ENCODE results near the gene SYT7.

The SYT7 gene

DNA sequence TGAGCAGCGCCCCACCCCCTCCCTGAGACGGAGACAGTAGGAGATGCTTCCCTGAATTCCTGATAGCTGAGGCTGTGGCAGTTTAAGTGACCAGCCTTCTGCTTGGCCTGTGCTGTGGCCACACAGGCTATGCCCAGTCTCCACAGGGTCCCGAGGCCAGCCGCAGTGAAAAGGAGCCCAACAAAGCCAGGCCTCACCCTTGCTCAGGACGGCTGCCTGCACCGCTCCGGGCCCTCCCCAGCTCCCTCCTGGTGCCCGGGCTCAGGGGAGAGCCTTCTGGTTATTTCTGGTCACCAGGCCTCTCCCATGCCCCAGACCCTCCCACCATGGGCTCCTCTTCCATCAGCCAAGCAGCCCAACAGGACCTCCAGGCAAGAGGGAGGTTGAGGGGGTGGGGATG, 43.5 kb downstream of the SYT7 start:
- no peak for DNase-seq (ENCODE audit: low read depth, low spot score)

DNA sequence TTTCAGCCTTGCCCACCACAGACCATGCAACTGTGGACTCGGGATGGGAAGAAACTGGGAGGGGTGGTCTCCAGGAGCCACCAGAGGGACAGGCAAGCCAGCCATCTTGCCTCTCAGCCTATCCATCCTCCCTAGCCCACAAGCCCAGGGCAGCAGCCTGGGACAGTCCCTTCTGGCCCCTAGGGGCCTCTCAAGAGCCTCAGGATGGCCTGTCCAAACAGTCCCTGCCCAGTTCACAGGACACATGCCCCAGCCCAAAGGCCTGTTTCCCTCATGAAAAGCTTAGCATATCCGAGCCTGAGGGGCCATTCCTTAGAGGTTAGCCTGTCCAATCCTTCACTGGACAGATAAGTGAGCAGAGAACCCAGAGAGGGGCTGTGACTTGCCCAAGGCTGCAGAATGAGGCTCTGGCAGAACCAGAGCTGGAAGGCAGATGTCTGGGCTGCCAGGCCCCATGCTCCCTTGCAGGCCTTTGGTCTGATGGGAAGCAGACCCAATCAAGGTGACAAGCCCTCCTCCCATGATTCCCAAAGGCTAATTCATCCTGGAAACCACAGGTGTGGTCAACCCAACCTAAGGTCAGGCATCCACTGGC, 44.1 kb downstream of the SYT7 start:
- no peak for DNase-seq (ENCODE audit: low read depth, low spot score)

DNA sequence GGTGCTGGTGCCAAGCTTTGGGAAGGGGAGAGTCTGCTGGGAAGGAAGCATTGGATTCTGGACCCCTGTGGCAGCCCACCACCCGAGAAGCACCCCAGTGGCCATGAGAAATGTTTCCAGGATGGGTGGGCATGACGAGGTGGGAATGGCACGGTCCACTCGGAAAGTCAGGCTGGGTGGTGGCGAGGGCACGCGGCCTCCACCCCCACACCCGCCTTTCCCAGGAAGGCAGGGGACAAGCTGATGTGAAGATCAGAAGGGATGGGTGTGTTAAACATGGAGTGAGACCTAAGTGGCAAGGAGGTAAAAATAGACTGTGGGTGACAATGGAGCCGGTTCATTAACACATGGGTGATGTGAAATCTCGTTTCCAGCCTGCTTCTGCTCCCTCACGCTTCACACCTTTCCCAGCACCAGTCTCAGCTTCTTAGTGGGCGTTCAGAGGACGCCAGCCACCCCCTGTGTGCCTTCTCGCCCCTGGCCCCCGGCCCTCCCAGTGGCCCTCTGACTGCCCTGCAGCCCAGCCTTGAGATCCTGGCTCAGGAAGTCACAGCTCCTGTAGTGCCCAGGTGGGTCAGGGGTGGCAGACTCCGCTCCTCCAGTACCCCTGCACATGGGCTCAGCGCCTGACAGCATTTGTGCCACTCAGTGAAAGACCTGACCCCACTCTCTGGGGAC, 44.7 kb downstream of the SYT7 start:
- DNase-seq (ENCODE audit: low read depth, low spot score): no peak

DNA sequence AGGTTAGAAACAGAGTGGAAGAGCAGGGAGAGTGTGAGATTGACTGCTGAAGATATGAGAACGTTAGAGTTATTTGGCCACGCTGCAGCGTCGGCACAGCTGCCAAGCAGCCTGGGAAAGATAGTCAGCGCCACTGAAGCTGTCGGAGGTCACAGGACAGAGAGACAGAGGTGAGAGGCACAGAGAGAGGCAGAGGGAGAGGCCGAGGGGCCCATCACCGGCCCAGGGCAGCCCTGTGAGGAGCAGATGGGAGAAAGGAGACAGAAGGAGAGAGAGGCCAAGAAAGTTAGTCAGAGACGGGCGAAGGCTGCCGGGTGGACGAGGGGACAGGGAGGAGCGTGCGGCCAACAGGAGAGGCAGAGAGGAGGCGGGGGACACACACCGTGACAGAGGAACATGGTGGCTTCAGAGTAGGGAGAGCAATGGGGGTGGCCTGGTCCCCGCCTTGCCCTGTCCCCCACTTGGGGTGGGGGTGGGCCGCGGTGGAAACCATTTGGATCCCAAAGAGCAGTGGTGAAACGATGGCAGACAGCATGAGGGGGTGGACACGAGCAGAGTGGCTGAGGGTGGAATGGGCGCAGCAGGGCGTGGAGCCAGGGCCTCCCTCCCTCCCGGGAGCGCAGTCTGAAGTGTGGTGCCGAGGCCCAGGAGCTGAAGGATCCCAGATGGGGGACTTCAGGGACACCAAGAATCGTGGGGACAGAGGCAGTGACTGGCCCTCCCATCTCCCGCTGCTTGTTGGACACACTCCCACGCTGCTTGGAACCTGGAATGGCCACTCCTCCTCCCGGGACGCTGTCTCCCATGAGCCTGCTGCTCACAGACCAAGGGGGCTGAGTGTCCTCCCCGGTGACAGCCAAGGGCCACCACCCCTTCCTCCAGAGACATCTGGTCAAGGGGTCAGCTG, 45.7 kb downstream of the SYT7 start:
- DNase-seq (ENCODE audit: low read depth, low spot score): no peak

DNA sequence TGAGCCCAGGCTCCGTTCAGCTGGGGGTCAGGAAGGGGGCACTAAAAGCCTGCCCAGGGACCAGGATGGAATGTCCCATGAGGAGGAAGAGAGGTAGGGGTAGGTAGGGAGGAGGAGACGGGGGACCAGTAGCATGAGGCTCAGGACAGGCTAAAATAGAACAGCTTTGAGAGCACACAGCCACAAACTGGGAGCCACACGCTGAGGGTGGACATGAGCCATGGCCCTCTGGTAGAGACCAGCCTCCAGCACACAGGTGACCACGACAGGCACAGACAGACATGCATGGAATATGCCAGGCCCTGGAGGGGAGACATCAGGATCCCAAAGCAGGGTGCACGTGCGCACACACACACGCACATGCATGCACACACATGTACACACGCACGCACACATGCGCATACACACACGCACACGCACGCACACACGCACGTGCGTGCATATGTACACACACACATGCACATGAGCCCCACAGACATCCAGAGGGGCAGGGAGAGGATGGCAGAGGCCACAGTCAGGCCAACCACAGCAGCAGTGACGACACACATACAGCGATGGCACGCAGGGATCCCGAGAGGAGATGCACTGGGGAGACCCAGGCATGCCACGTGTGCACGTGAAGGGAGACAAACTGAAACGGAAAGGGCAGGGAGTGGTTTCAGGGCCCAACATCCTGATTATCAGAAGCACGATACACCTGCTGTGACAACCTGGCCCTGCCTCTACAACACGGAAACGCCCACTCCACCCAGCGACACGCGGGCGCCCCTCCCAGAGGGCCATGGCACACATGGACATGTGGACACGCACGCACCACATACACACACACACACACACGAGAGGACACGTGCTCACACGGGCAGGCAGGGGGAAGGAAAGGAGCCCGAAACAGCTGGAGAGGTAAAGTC, 46.6 kb downstream of the SYT7 start:
- DNase-seq (ENCODE audit: low read depth, low spot score): no peak

DNA sequence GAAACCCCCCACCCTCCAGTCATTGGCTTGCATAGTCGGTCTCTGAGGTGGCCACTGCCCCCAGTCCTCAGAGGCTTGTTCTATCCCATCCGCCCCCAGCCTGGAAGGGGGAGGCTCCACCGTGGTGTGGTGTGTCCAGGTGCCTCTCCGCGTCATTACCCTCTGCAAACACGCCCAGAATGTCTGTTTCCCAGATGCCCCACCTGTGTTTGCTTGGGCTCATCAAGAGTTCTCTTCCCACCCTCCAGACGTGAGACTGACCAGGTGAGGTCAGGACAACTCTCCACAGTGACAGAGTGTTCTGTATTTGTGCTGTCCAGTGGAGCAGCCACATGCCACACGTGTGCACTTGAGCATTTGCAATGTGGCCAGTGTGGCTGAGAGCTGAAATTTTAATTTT, 47.5 kb downstream of the SYT7 start:
- DNase-seq (ENCODE audit: low read depth, low spot score): no peak

DNA sequence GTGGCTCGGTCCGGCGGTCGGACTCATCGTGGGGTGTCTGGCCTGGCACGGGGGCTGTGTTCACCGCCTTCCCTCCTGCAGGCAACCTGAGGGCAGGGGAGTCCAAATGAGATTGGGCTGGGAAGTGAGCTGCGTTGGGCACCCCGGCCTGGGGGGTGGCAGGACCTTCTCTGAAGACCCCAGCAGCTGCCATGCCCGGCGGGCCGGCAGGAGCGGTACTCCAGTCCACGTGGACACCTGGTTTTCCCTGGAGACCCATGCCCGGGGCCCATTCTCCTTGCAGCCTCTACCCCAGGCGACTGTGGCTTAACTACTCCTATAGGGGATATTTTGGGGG, 47.9 kb downstream of the SYT7 start:
- no peak for DNase-seq (ENCODE audit: low read depth, low spot score)

DNA sequence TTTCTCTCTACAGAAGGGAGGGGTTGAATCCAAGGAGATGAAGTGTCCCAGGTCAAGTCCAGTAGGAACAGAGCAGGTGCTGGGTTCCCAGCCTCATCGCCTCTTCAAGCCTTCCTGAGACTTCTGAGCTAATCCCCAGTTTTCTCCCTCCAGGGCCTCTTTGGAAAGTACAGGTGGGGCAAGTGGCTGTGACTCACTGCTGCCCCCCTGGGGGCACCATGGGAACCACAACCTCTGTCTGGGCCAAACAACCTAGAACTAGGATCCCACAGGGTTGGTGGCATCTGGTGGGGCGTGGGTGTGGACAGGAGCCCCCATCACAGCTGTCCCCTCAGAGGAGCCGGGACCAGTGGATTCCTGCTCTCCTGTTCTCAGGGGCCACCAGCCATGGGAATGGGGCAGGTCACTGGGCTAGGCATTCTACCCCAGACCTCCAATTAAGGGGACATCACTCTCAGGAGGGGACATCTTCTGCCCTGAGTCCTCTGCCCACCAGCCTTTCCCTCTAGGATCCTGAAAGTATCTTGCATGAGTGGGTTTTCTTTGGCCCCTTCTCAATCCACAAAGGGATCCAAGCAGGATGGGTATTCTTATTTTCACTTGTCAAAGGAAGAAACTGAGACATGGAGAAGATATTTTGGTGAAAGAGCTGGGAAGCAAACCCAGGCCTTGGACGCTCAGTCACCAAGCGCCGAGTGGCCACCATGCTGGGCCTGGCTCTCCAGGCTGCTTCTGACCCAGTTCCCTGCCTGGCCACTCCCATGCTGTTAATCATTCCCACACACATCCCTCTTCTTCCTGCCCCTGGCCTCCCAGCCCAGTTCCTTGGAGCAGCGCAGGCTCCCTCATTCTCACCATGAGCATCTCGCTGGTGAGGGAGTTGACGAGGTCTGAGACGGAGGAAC, 48.5 kb downstream of the SYT7 start:
- DNase-seq (ENCODE audit: low read depth, low spot score): no peak

DNA sequence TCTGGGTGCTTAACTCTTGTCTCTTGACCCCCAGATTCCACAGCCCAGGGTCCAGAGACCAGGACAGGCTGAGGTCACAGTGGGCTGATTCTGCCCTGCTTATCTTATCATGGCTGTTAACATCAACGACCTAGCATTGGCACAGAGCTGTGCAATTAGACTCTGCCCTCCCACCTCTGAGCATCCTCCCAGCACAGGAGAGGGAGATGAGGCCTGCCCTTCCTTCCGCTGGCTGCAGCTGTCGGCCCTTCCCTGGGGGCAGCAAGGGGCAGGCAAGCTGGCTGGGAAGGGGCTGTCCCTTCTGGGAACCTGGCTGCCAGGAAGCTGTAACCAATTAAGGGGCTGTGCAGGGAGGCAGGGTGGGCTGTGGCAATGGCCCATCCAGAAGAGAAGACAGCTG, 49.8 kb downstream of the SYT7 start:
- no peak for DNase-seq (ENCODE audit: low read depth, low spot score)

DNA sequence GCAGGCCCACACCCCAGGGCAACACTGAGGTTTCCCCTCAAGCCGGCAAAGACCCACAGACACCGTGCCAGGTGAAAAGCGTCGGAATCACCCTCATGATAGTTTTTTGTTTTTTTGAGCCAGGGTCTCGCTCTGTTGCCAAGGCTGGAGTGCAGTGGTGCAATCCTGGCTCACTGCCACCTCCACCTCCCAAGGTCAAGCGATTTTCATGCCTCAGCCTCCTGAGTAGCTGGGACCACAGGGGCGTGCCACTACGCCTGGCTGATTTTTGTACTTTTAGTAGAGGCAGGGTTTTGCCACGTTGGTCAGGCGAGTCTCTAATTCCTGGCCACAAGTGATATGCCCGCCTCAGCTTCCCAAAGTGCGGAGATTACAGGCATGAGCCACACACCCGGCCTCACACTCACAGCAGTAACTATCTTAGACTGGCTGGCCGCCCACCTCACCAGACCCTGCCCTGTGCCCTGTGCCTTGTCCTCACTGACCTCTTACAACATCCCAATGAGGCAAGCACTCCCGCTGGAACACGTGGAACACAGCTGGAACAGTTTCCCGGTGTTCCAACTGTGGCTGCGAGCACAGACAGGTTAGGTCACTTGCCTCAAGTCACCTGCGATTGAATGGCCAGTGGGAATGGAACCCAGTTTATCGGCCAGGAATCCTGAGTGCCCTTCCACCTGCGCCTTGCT, 51.2 kb downstream of the SYT7 start:
- DNase-seq (ENCODE audit: low read depth, low spot score): no peak

DNA sequence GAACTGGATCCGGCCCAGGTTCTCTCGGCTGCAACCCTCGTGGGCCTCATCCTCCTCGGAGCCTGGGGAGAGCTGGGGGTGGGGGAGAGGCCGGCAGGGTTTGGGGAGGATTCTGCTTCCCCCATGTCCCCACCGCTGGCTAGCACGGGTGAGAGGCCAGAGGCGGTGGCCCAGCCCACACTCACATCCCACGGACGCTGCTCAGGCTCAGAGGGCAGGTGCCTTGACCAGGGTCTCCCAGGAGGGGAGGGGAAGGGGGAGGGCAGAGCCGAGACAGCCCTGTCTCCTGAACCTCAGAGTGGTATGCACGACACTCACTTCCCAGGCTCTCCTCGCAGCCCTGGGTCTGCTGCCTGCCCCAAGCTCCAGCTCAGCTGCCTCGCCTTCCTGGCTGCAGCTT, 52.8 kb downstream of the SYT7 start:
- DNase-seq (ENCODE audit: low read depth, low spot score): no peak

DNA sequence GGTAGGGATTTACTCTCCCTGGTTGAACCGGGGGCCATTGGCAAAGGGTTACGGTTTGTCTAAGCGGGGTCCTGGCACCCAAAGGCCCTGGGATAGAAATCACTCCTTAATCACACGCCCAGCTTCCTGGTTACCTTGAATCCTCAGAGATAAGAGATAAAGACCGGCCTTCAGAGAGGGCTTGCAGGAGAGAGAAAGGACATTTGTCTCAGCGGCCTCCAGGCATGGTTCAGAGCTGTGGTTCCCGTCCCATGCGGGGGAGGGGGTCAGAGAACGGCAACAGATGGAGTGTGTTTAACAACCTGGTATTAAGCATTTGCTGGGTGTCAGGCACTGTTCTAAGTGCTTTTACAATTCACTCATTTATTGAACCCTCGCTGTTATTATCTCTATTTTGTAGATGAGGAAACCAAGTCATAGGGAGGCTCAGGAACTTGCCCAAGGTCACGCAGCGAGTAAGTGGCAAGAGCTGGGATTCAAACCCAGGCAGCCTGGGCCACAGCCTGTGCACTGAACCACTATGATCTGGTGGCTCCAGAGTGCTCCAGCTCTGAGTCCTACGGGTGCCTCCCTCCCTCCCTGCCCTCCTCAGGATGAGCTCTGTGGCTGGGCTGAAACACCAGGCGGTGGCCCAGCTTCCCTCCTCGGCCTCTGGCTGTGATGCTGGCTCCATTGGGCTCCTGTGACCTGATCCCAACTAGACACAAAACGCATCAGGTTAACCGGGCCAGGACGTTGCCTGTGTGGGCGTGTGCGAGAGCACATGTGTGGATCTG, 53.7 kb downstream of the SYT7 start:
- DNase-seq (ENCODE audit: low read depth, low spot score): no peak

DNA sequence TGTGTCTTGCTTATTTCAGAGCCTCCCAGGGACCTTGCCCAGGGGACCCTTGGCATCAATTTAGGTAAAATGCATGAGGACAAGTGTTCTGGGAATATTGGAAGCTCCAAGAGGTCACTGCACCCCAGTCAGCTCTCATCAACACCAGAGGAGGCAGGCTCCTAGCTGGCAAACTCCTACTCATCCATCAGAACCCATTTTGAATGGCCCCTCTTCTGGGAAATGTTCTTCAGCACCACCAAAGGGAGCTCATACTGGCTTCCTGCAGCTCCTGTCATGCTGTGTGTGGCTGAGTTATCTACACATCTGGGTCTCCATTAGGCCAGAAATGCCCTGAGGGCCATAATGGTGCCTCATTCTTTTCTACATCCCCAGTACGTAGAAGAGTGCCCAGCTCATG, 54.6 kb downstream of the SYT7 start:
- no peak for DNase-seq (ENCODE audit: low read depth, low spot score)

DNA sequence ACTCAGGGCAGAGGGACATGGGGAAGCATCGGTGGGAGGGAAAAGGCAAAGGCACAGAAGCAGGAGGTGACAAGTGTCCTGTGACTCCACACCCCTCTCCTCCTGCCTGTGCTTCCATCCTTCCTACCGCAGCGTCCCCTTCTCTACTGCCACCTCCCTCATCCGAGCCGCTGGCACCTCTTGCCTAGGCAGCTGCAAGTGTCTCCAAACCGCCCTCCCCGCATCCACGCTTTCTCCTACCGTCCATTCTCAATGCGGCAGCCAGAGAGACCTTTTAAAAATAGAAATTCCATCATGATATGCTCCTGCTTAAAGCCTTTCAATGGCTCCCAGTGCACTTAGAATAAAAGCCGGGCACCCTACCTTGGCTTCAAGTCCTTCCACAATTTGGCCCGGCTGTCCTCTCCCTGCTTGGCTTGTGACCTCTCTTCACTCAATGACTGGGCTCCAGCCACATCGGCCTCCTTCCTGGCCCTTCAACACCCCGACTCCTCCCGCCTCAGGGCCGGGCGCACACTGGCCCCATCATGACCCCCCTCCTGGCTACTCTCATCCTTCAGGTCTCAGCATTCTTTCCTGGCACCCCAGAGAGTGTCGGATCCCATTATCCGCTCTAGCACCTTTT, 55.8 kb downstream of the SYT7 start:
- no peak for DNase-seq (ENCODE audit: low read depth, low spot score)

DNA sequence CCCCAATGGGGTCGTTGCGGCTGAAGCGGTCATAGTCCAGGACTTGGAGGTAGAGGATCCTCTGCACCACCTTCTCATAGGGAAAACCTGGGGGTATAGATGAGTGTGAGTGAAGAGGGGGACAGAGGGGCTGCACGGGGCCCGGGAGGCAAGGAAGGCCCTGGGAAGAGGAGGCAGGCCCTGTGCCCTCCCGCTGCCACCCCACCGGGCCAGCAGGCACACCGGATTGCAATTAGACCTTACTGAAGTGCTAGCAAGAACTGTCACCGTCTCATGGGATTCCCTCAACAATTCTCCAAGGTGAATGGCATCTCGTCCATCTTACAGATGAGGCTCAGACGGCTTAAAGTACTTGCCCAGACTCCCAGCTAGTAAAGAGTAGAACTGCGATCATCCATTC, 56.4 kb downstream of the SYT7 start:
- DNase-seq (ENCODE audit: low read depth, low spot score): no peak

DNA sequence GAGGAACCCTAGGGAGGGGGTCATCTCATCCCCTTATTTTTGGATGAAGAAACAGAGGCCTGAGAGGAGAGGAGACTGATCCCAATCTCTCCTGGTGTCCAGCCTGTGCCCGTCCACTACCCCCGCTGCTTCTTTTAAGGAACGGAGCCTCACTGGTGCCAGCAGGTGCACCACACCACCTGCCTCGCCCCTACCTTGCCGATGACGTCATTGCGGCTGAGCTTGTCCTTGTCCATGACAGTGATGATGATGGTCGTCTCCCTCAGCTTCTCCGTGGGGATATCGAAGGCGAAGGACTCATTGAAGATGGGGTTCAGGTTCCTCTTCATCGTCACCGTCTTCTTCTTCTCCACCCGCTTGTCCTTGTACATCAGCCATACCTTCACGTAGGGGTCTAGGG, 58.0 kb downstream of the SYT7 start:
- no peak for DNase-seq (ENCODE audit: low read depth, low spot score)

DNA sequence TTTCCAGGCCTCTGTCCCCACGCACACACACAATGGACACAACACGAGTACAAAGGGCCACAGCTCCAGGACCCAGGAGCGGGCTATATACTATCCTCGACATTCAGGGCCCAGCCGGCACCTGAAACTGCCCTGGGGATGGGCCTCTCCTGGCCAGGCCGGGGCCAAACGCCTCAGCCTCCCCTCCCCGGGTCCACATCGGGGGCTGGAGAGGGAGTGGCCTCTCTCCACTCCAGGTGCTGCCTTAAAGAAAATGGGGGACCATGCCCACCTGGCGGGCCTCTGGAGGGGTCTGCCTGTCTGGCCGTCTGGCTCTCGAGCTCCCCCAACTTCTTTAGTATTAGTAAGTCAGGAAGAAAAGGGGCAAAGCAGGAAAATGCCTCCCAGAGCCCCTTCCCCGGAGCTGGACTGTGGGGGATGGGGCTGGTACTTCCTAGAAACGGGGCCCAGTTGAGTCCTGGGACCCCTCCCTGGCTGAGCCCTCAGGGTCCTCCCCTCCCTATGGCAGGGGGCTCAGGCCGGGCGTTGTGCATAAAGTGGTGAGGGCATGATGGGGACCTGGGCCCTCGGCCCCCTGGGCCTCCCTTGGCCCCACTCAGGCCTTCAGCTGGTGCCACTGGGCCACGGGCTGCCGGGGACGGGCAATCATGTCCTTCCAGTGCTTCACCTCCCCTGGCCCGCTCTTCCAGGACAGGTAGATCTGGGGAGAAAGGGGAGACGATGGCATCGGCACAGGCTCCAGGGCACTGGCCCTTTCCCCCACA, 62.7 kb downstream of the SYT7 start:
- no peak for DNase-seq (ENCODE audit: low read depth, low spot score)

Data from iPS DF 19.7 (cell line).